Amniotic stem cell (primary cell): Measurements from ENCODE around the gene RAB21.

Source experiments
- DNase-seq: peaks from one replicate; lab custom pipeline; 2025; lab: John Stamatoyannopoulos, UW

RAB21 gene

GRCh38 chr12:71754461-71755145 is at the start of gene RAB21:
RAB21 (plus strand) TSS chr12:71754863; CDS start chr12:71755130, 267 bp downstream.
- DNase-seq: peak; percentile 95

- no peak for DNase-seq
Measured at GRCh38 chr12:71704920-71705319, 49.7 kb upstream of the RAB21 start.

GRCh38 chr12:71708658-71709057 is 46.0 kb upstream of the RAB21 start:
- DNase-seq: no peak

- DNase-seq: peak; percentile 63
Measured at GRCh38 chr12:71710276-71711125, 44.2 kb upstream of the RAB21 start.

GRCh38 chr12:71718611-71719010 is 36.1 kb upstream of the RAB21 start:
- no peak for DNase-seq

GRCh38 chr12:71719647-71720370 is 34.9 kb upstream of the RAB21 start:
- DNase-seq: no peak

- no peak for DNase-seq
Measured at GRCh38 chr12:71721783-71722505, 32.7 kb upstream of the RAB21 start.

- DNase-seq: no peak
Measured at GRCh38 chr12:71725011-71725410, 29.7 kb upstream of the RAB21 start.

GRCh38 chr12:71726548-71726947 is 28.1 kb upstream of the RAB21 start:
- DNase-seq: no peak

- DNase-seq: no peak
Measured at GRCh38 chr12:71727958-71728357, 26.7 kb upstream of the RAB21 start.

GRCh38 chr12:71730936-71731335 is 23.7 kb upstream of the RAB21 start:
- DNase-seq: no peak

- DNase-seq: no peak
Measured at GRCh38 chr12:71731439-71732356, 23.0 kb upstream of the RAB21 start.

- no peak for DNase-seq
Measured at GRCh38 chr12:71732357-71732712, 22.3 kb upstream of the RAB21 start.

- DNase-seq: no peak
Measured at GRCh38 chr12:71737197-71737596, 17.5 kb upstream of the RAB21 start.

GRCh38 chr12:71742998-71743397 is 11.7 kb upstream of the RAB21 start:
- DNase-seq: no peak

- no peak for DNase-seq
Measured at GRCh38 chr12:71744522-71745300, 10.0 kb upstream of the RAB21 start.

- DNase-seq: peak; percentile 24
Measured at GRCh38 chr12:71746974-71747611, 7.6 kb upstream of the RAB21 start.

- no peak for DNase-seq
Measured at GRCh38 chr12:71748081-71748850, 6.4 kb upstream of the RAB21 start.

- no peak for DNase-seq
Measured at GRCh38 chr12:71749666-71750065, 5.0 kb upstream of the RAB21 start.
